Neural progenitor cell (in vitro differentiated cells): Measurements from ENCODE around the gene PSMA3.

Source experiments
- EZH2 ChIP-seq: fragments of 200-600 bp; sonication (generic); IDR thresholded peaks from 2 replicates; pipeline ENCODE4 v1.6.1; 2017; ENCODE audit warnings: antibody characterized with exemption, mild to moderate bottlenecking, moderate library complexity
- TF ChIP-seq, protein P1 (sequence below): fragments of 200-600 bp; sonication (generic); IDR thresholded peaks from 2 replicates; pipeline ENCODE4 v1.5.1; 2017; ENCODE audit warnings: antibody characterized with exemption, mild to moderate bottlenecking

DNA sequence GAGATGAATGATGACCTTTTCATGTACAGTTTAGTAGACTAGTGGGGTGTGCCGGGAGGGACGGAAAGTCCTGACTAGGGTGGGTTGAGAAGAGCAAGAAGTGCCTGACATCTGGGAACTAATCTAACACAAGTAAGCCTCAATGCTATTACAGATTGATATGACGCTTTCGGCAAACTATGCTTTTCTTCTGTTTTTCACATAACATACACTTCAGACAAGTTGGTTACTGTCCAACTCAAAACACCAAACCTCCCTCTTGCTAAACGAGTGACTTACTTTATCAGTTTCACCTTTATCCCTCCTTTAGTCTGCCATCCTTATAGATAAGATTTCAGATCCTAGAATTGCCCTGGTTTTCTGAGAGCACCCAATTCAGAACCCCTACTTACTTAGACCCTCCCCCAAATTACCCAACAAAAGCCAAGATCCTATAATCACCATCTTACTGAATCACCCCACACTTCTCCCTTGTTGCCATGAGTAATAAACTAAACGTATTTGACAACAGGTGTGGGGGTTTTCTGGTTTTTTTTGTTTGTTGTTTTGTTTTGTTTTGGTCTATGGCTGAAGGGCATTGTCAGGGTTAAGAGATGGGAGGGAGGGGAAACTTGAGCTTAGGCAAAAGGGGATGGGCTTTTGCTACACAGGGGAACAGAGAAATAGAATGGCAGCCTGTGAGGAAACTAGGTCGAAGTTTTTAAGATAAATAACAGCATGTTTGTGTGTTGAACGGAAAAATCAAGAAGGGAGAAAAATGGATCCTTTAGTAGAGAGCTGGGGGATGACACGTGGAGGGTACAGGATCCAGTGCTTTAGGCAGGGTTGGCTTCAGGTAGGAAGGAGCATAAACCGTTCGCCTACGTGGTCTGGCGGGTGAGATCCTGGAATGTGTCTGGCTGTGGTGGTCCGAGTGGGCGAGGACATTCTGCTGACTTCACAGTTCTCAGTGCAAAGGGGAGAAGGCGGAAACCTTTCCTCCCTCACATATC is 6.1 kb upstream of the PSMA3 start:
- TF ChIP-seq, protein P1, sequence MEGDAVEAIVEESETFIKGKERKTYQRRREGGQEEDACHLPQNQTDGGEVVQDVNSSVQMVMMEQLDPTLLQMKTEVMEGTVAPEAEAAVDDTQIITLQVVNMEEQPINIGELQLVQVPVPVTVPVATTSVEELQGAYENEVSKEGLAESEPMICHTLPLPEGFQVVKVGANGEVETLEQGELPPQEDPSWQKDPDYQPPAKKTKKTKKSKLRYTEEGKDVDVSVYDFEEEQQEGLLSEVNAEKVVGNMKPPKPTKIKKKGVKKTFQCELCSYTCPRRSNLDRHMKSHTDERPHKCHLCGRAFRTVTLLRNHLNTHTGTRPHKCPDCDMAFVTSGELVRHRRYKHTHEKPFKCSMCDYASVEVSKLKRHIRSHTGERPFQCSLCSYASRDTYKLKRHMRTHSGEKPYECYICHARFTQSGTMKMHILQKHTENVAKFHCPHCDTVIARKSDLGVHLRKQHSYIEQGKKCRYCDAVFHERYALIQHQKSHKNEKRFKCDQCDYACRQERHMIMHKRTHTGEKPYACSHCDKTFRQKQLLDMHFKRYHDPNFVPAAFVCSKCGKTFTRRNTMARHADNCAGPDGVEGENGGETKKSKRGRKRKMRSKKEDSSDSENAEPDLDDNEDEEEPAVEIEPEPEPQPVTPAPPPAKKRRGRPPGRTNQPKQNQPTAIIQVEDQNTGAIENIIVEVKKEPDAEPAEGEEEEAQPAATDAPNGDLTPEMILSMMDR: no peak
- TF ChIP-seq EZH2: no peak
